ENCODE data around the gene SFXN1. TPM values are rescaled to one million over a fixed set of nuclear protein-coding genes. Genes with fewer than 3 reads are reported as not detected.
A peak's percentile ranks its signal among the peaks of the same experiment; 100 is the strongest.

The SFXN1 gene
- total and polyA plus RNA-seq, 9 of the 15 experiments (the other 6 are each of a cell fraction or from before 2014, with no cell fraction given): 31.8 to 261 (median 113) TPM

DNA sequence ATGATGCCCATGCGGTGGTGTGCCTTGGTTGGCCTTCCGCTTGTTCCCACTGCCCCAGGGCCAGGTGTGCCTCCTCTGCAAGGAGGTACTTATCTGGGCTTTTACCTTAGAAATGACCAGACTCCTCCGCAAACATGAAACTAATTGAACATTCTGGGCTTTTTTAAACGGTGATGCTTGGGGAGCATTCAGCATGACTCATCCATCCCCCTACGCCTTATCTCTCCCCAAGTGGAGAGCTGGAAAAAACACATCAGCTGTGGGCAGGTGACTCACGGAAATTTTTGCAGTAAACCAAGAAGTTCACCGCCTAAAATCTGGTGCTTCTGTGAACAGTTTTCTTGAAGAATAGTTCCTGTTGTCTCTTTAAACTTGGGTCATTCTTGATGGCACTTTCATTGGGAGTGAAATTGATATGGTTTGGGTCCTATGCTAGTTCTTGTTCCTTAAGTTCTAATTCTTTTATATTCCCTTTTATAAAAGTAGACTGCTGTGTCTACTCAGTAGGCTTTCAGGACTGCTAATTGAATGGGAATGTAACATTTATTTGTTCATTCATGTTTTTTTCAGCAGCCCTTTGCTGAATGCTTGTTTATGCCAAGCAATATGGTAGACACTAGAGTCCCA, 39.6 kb downstream of the SFXN1 start (continued):
- TF ChIP-seq, protein P1, sequence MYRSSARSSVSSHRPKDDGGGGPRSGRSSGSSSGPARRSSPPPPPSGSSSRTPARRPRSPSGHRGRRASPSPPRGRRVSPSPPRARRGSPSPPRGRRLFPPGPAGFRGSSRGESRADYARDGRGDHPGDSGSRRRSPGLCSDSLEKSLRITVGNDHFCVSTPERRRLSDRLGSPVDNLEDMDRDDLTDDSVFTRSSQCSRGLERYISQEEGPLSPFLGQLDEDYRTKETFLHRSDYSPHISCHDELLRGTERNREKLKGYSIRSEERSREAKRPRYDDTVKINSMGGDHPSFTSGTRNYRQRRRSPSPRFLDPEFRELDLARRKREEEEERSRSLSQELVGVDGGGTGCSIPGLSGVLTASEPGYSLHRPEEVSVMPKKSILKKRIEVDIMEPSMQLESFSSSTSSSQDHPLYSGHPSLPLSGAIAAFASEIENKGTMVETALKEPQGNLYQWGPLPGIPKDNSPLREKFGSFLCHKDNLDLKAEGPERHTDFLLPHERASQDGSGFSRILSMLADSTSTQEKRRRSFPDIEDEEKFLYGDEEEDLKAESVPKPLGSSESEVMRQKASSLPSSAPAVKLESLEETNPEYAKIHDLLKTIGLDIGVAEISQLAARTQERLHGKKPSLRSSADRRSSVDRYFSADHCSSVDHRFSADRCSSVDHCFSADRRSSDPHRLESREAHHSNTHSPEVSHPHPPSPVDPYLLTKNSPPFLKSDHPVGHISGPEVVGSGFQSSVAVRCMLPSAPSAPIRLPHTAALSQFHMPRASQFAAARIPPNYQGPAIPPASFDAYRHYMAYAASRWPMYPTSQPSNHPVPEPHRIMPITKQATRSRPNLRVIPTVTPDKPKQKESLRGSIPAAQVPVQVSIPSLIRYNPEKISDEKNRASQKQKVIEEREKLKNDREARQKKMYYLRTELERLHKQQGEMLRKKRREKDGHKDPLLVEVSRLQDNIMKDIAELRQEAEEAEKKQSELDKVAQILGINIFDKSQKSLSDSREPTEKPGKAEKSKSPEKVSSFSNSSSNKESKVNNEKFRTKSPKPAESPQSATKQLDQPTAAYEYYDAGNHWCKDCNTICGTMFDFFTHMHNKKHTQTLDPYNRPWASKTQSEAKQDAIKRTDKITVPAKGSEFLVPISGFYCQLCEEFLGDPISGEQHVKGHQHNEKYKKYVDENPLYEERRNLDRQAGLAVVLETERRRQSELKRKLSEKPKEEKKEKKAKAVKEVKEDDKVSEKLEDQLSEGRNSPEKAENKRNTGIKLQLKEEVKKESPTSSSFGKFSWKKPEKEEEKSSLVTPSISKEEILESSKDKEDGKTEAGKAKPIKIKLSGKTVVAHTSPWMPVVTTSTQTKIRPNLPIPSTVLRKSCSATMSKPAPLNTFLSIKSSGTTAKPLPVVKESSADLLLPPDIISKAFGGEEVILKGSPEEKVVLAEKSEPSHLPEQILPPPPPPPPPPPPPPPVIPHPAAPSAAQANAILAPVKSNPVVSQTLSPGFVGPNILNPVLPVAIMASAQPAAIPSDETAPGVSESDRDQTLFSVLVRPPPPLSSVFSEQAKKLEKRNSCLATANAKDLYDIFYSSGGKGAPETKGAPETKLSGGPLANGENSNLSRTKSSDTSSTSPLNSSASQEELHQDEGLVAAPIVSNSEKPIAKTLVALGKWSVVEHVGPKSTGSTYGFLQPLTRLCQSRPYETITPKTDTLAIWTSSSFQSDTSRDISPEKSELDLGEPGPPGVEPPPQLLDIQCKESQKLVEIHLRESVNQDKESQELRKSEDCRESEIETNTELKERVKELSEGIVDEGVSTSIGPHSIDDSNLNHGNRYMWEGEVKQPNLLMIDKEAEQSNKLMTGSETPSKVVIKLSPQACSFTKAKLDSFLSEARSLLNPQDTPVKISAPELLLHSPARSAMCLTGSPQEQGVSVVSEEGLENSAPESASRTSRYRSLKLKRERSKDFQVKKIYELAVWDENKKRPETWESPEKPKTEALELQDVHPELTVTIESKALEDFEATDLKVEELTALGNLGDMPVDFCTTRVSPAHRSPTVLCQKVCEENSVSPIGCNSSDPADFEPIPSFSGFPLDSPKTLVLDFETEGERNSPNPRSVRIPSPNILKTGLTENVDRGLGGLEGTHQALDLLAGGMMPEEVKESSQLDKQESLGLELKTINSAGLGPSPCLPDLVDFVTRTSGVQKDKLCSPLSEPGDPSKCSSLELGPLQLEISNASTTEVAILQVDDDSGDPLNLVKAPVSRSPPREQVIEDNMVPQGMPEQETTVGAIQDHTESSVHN (IDR thresholded peaks at IDR 0.05; ENCODE audit: borderline replicate concordance in 1 of 2, low read depth in 1 of 2): peak in 1 of 2 experiments; percentile 79; a peak in 2 of 4 replicates
- TF ChIP-seq MCM2 (IDR thresholded peaks at IDR 0.05; ENCODE audit: low read depth): no peak
- TF ChIP-seq SUPT5H (IDR thresholded peaks at IDR 0.05): no peak
- TF ChIP-seq CCNT2 (IDR thresholded peaks at IDR 0.05; ENCODE audit: borderline replicate concordance, extremely low read depth, insufficient read length, low read depth, low read length): peak; percentile 59
- TF ChIP-seq, protein P2, sequence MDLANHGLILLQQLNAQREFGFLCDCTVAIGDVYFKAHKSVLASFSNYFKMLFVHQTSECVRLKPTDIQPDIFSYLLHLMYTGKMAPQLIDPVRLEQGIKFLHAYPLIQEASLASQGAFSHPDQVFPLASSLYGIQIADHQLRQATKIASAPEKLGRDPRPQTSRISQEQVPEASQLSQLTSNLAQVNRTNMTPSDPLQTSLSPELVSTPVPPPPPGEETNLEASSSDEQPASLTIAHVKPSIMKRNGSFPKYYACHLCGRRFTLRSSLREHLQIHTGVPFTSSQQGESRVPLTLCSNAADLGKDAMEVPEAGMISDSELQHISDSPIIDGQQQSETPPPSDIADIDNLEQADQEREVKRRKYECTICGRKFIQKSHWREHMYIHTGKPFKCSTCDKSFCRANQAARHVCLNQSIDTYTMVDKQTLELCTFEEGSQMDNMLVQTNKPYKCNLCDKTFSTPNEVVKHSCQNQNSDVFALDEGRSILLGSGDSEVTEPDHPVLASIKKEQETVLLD (IDR thresholded peaks at IDR 0.05): peak; percentile 35; the same call in 1 of the 2 replicates
- TF ChIP-seq MAFF (IDR thresholded peaks at IDR 0.05; ENCODE audit: low read length): peak; percentile 11; the same call in 1 of the 2 replicates
- TF ChIP-seq ZEB2 (IDR thresholded peaks at IDR 0.05): peak; percentile 93
- TF ChIP-seq TBL1XR1 (IDR thresholded peaks at IDR 0.05; ENCODE audit: low read length in 2 of 2): peak in 1 of 2 experiments; percentile 71; a peak in 2 of 4 replicates
- TF ChIP-seq ZNF75A (CRISPR knock-in tag; IDR thresholded peaks at IDR 0.05): no peak
- TF ChIP-seq BHLHE40 (IDR thresholded peaks at IDR 0.05; ENCODE audit: low read length): peak; percentile 80; the same call in 1 of the 2 replicates
- no peak for TF ChIP-seq SRSF9 (IDR thresholded peaks at IDR 0.05; ENCODE audit: borderline replicate concordance, low read depth, low read length)
- TF ChIP-seq SMARCC2 (IDR thresholded peaks at IDR 0.05; ENCODE audit: low read depth): peak; percentile 98
- peak; percentile 83 for TF ChIP-seq CBFA2T3 (IDR thresholded peaks at IDR 0.05)
- TF ChIP-seq HDAC1 (IDR thresholded peaks at IDR 0.05): peak in 1 of 2 experiments; percentile 72; a peak in 1 of 4 replicates
- no peak for TF ChIP-seq MED1 (CRISPR knock-in tag; IDR thresholded peaks at IDR 0.05; ENCODE audit: borderline replicate concordance)
- peak; percentile 83 for TF ChIP-seq DACH1 (IDR thresholded peaks at IDR 0.05; ENCODE audit: partially characterized antibody)
- peak; percentile 62; the same call in 1 of the 2 replicates for TF ChIP-seq MTA1 (IDR thresholded peaks at IDR 0.05; ENCODE audit: borderline replicate concordance)
- TF ChIP-seq STAT5A (IDR thresholded peaks at IDR 0.05; ENCODE audit: borderline replicate concordance, low read length): peak; percentile 46; the same call in 1 of the 2 replicates
- TF ChIP-seq LCOR (CRISPR knock-in tag; IDR thresholded peaks at IDR 0.05): peak; percentile 91

Measured in K562 (cell line).